ENCODE data around the gene PCBP4.

The PCBP4 gene

GRCh38 chr3:51967384-51968169 lies at the start of gene PCBP4:
PCBP4 (minus strand) TSS chr3:51967454; CDS start chr3:51961240, 6,214 bp downstream.
- no peak for DNase-seq

- no peak for DNase-seq
These were observed 48.4 kb upstream of the PCBP4 start for GRCh38 chr3:52015438-52016228.

DNA sequence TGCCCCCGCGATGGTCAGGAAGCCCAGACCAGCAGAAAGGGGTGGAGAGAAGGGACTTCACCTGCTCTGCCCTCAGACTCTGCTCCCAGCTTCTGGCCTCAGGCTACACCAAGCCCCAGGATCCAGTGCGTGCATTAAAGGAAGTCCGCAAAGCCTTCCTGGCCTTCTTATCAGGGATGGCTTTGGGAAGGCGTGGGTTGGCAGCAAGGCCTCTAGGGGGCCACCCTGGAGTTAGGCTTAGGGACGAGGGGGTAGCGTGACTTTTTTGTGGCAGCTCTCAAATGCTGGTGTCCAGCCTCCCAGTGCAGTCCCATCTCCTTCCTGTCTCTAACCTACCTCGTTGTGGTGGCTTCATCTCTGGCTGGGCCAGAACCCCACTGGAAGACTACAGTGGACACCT lies 47.4 kb upstream of the PCBP4 start:
- DNase-seq, result no peak

GRCh38 chr3:52013802-52014598 lies 46.7 kb upstream of the PCBP4 start:
- no peak for DNase-seq

- no peak for DNase-seq
These were observed 45.4 kb upstream of the PCBP4 start for GRCh38 chr3:52012699-52013098.

DNA sequence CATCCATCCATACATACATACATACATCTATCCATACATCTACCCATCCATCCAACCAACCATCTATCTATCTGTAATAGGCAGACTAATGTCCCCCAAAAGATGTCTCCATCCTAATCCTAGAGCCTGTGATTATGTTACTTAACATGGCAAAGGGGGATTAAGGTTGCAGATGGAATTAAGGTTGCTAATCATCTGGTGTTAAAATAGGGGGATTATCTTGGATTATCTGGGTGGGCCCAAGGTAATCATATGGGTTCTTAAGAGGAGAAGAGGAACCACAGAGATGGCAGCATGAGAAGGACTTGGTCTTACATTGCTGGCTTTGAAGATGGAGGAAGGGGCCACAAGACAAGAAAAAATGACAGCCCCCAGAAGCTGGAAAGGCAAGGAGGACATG lies 43.2 kb upstream of the PCBP4 start:
- no peak for DNase-seq

DNA sequence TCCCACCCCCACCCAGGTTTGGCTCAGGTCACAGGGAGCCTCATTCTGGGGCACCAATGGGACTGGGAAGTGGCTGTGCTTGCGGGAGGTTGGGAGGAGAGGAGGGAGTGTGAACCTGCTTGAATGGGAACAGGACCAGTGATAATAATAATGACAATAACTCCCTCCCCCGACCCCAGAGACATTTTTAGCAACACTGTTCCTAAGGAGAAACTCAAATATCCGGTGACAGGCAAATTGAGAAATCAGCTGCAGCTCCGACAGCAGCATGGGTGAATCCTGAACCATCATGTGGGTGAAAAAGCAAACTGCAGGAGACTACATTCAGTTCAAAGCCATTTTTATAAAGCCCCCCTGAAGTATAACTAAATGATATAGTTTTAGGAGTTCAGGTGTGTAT lies 40.0 kb upstream of the PCBP4 start:
- no peak for DNase-seq

GRCh38 chr3:52006820-52007133 lies 39.5 kb upstream of the PCBP4 start:
- no peak for DNase-seq

- no peak for DNase-seq
These were observed 39.0 kb upstream of the PCBP4 start for GRCh38 chr3:52006017-52006819.

GRCh38 chr3:52005571-52005986 lies 38.3 kb upstream of the PCBP4 start:
- DNase-seq, result peak; percentile 6

DNA sequence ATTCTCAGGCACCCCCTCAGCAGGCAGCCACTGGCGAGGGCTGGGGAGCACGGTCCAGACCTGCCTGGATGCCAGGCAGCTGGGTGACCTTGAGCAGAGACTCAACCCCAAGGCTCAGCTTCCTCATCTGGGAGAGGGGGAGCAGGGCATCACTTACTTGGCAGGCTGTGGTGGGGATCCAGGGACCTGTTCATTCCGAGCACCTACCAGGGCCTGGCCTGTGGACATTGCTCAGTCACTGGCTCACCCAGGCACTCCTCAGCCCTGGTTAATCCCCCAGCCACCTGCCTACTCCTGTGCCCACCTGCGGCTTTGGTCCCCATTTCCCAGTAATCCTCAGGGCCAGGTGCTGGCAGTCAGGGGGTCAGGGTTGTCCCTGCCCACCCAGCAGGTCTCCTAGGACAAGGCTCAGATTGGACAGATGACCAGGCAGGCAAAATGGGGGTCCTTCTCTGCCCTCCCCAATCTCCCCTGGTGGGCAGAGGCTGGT lies 37.7 kb upstream of the PCBP4 start:
- no peak for DNase-seq

DNA sequence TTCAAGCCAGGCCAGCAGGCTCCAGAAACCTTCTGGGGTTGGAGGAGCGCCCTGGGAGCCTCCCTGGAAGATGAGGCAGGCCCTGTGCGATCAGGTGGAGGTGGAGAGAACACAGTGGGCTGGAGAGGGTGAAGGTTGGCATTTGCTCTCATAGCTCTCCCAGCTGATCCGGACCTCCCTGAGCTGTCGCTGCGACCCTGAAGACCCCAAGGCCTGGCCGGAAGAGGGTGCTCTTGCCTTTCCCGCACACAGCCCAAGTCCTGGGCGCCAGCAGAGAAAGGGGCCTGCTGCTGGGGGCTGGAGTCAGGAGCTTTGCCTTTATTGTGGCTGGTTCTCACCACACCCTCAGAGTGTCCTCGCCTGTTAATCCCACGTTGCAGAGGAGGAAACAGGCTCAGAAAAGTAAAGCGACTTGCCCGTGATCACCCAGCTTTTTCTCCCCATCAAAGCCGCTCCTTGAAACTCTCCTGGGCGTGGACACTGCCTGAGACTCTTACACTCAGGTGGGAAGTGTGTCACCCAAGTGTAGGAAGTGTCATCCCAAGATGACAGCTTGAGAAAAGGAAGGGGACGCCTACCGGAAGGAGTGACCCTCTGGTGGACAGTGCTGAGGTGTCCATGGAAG lies 37.0 kb upstream of the PCBP4 start:
- DNase-seq, result no peak

- DNase-seq, result no peak
These were observed 35.5 kb upstream of the PCBP4 start for GRCh38 chr3:52002748-52003147.

DNA sequence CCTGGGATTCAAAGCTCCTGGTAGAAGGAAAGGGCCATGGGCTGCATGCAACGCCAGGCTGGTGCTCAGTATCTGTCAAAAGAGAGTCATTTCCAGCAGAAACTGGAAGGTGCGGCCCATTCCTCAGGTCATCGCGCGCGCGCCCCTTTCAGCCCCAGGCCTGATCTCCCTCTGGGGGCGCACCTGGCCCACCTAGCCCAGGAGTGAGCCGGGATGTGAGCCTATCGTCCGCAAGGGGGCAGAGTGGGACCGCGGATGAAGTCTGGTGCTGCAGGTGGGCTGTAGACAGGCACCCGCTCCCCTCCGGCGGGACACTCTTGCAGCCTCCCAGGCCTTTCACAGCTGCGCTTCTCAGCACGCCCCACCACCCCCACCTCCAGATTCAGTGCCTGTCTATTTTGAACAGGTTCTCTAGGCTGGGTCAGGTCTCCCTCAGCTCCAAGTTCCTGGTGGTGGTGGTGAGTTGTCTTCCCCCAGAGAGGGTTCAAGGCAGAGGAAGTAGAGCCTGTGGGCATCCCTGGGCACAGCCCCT lies 34.3 kb upstream of the PCBP4 start:
- DNase-seq, result peak; percentile 53

- DNase-seq, result no peak
These were observed 32.6 kb upstream of the PCBP4 start for GRCh38 chr3:51999846-52000245.

GRCh38 chr3:51998774-51999173 lies 31.5 kb upstream of the PCBP4 start:
- DNase-seq, result no peak

- DNase-seq, result no peak
These were observed 30.8 kb upstream of the PCBP4 start for GRCh38 chr3:51997935-51998596.

GRCh38 chr3:51997172-51997571 lies 29.9 kb upstream of the PCBP4 start:
- no peak for DNase-seq

DNA sequence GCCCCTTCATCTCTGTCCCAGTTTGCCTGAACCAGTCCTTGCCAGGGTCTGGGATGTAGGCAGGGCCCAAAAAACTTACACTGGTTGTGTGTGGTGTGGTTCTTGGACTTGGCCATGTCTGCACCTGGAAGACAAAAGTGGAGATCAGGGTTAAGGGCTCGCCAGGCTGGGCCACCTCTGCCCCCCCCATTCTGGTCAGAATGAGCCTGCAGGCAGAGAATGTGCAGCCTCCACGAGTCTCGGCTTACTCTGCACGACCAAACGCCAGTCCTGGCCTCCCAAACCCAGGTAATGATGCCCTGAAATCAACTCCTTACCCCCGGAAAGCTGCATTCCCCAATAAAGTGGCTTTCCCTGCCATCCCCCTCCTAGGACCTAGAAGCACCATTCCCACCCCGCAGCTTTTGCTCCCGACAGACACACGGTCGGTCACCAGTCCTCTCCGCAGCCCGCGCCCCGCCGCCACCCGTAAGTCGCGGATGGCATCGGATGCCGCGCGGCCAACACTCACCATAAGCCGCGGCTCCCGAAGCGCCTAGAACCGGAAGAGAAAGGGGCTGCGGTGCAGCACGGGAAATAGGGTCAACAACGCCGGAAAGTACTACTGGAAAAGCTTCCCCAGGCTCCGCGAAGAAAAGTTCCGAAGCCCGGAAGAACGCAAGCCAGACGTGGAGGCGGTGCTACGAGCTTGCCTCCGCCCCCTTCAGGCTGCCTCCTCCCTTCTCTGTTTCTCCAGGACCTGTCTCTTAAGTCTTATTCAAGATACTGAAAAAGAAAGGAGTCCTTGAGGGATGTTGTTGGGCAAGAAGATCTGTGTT lies 28.3 kb upstream of the PCBP4 start, which contains the start of gene RPL29:
TSS of gene RPL29 (minus strand) at position 550 of the 818 bp plus-strand sequence. CDS start at position 116, 434 bp downstream.
- DNase-seq, result peak; percentile 72

GRCh38 chr3:51994530-51994929 lies 27.3 kb upstream of the PCBP4 start:
- DNase-seq, result no peak

Data from NCI-H2107 (cell line).